Pancreas (tissue), 10 donors: Measurements from ENCODE around the gene ZEB1. TPM values are rescaled to one million over a fixed set of nuclear protein-coding genes. Genes with fewer than 3 reads are reported as not detected.
"Not testable (repeated sequence)": the region's sequence is repeated elsewhere in the genome, so short reads cannot be mapped to it uniquely, and the experiment has no call there.

Experiments used
- ATAC-seq, 4 donors: fragments of 200-7000 bp; cut with Tn5 transposase; one replicate each; pipeline versions ENCODE4 v1.8.0 to v1.9.1; 2020; ENCODE audit warnings: mild to moderate bottlenecking in 4 of 4, moderate library complexity in 4 of 4
- DNase-seq, 6 donors: peaks; one replicate each; pipeline ENCODE4 v3.0.0-alpha.2; 2020
- FAIRE-seq: peaks from 2 replicates; lab custom pipeline; 2012; peaks lifted over from hg19 to GRCh38; lab: Jason Lieb, UNC
- H3K27ac ChIP-seq, 4 donors: fragments of 200-600 bp; sonication (generic); 1 replicate in 3 of 4; 2 replicates in 1 of 4; pipeline versions ENCODE4 v1.5.0 to v1.8.0; 2020
- H3K27me3 ChIP-seq, 4 donors: fragments of 200-600 bp; one replicate each; pipeline ENCODE4 v1.8.0; 2021
- H3K36me3 ChIP-seq, 3 donors: fragments of 200-600 bp; sonication (generic) in 1 of 3; one replicate each; pipeline versions ENCODE4 v1.5.0 to v1.8.0; 2020 to 2021
- H3K4me1 ChIP-seq, 3 donors: fragments of 200-600 bp; one replicate each; pipeline ENCODE4 v1.8.0; 2021
- H3K4me3 ChIP-seq, 4 donors: fragments of 200-600 bp; sonication (generic) in 2 of 4; one replicate each; pipeline versions ENCODE4 v1.5.0 to v1.8.0; 2020 to 2021
- H3K9me3 ChIP-seq, 4 donors: fragments of 200-600 bp; one replicate each; pipeline ENCODE4 v1.8.0; 2021
- CTCF ChIP-seq, 4 donors: fragments of 200-600 bp; sonication (generic) in 3 of 4; IDR thresholded peaks; one replicate each; pipeline versions ENCODE4 v1.5.0 to v1.8.0; 2021; ENCODE audit warnings: antibody characterized with exemption in 4 of 4
- WGBS, 2 donors: extraction: QIAGEN DNeasy Blood & Tissue Kit; methylation state at CpG; one replicate each; pipeline ENCODE4 v1.1.7; 2013; 5-methylcytosine and 5-hydroxymethylcytosine counted together
- intact Hi-C, 3 donors: fragments of 100-400 bp; cut with DNase I; formaldehyde crosslinking; loops; one replicate each; pipeline versions ENCODE4 v1.11.1 to v1.14.2; 2022
- polyA plus RNA-seq, 2 donors: library from polyadenylated mRNA; stranded (reverse); fragments of 200-250 nt; gene quantifications; one replicate each; pipeline ENCODE4 v1.2.3, GENCODE V29; 2013
- total RNA-seq, 6 donors: library from RNA; stranded (reverse); fragmentation: NEBNext Ultra II Directional in 4 of 6; extraction: Animal tissue kit (Norgen Biotek cat#: 25700) in 4 of 6; gene quantifications; one replicate each; pipeline versions ENCODE4 v1.2.1 to v1.2.4, GENCODE V29; 2021 to 2023
- donor health status: healthy with polysubstance abuse.
- donor health status: DM: no; HTN: no; CAD: no; lungs with moderate emphysema.
- donor health status: DM: no; HTN: no; CAD: no.
- donor health status: control.
- donor health status: control.
- donor health status: Bipolar disorder and iron deficiency.
- donor health status: DM: yes; HTN: yes; CAD: no.
- donor health status: DM: no; HTN: no; CAD: no.
- donor health status: DM: no; HTN: no; CAD: no.
- donor health status: DM: yes; HTN: yes; CAD: no.

The ZEB1 gene
- total and polyA plus RNA-seq, 8 donors = 3.2 to 21.6 (median 5.0) TPM

GRCh38 chr10:31424473-31424872 is 105.5 kb downstream of the ZEB1 start:
- H3K27me3 ChIP-seq = no peaks in the 10 kb centered on the region
- H3K4me3 ChIP-seq = no peak overlapping the region
- no peaks in the 10 kb centered on the region for H3K9me3 ChIP-seq
- WGBS, 2 donors = 71 to 92% methylated on average over 1 of the region's 1 CpG
- no peaks in the 10 kb centered on the region for H3K36me3 ChIP-seq
- ATAC-seq (no peak), DNase-seq (no peak), FAIRE-seq (no peak)
- intact Hi-C loops = no loop called here
- TF ChIP-seq CTCF (IDR thresholded peaks at IDR 0.05) = no peak
- no peak overlapping the region for H3K27ac ChIP-seq
- H3K4me1 ChIP-seq = no peaks in the 10 kb centered on the region

DNA sequence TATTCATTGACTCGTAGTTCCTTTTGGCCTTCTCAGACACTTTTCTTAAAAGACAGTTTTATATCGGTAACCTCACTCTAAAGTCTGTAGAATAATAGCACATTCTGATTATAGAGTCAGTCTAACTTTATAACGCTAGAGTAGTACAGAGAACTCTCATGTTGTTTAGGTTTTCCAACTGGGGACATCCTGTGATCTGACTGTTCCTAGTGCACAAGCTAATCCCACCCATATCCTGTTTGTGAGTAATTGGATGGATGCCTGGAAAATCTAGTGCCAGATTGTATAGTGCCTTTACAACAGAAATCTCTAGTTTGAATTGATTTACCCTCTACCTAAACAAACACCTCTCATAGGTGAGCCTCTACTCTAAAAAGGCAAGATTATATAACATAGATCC is 107.4 kb downstream of the ZEB1 start:
- Histone ChIP-seq H3K9me3 (no peaks in the 10 kb centered on the region), H3K4me1 (no peaks in the 10 kb centered on the region), H3K36me3 (no peaks in the 10 kb centered on the region), H3K4me3 (no peak overlapping the region), H3K27ac (no peak overlapping the region), H3K27me3 (no peaks in the 10 kb centered on the region)
- no peak for TF ChIP-seq CTCF (IDR thresholded peaks at IDR 0.05)
- DNase-seq (no peak), ATAC-seq (no peak), FAIRE-seq (no peak)
- WGBS, 2 donors = 71 to 81% methylated on average over 3 of the region's 3 CpGs
- intact Hi-C loops = no loop called here

- 87 to 91% methylated on average over 10 of the region's 10 CpGs for WGBS, 2 donors
- H3K9me3 ChIP-seq, H3K27ac ChIP-seq, H3K36me3 ChIP-seq, ATAC-seq, H3K4me1 ChIP-seq, FAIRE-seq, H3K27me3 ChIP-seq, DNase-seq, intact Hi-C loops, H3K4me3 ChIP-seq: not testable (repeated sequence)
Measured at GRCh38 chr10:31427334-31427733, 108.3 kb downstream of the ZEB1 start.

DNA sequence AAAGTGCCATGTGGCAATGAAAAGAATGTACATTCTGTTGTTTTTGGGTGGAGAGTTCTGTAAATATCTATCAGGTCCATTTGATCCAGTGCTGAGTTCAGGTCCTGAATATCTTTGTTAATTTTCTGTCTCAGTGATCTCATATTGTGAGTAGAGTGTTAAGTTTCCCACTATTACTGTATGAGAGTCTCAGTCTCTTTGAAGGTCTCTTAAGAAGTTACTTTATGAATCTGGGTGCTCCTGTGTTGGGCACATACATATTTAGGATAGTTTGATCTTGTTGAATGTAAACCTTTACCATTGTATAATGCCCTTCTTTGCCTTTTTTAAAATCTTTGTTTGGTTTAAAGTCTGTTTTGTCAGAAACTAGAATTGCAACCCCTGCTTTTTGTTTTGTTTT is 109.5 kb downstream of the ZEB1 start:
- DNase-seq, H3K27ac ChIP-seq, FAIRE-seq, H3K4me3 ChIP-seq, H3K9me3 ChIP-seq, H3K36me3 ChIP-seq, H3K27me3 ChIP-seq, H3K4me1 ChIP-seq, ATAC-seq, intact Hi-C loops: not testable (repeated sequence)

- intact Hi-C loops = no loop called here
- Histone ChIP-seq H3K4me1 (no peaks in the 10 kb centered on the region), H3K27me3 (no peaks in the 10 kb centered on the region), H3K9me3 (no peaks in the 10 kb centered on the region), H3K27ac (no peak overlapping the region), H3K4me3 (no peak overlapping the region), H3K36me3 (no peaks in the 10 kb centered on the region)
- no peak for ATAC-seq
- no peak for TF ChIP-seq CTCF (IDR thresholded peaks at IDR 0.05)
- FAIRE-seq = no peak
- no peak for DNase-seq
Measured at GRCh38 chr10:31431021-31431420, 112.0 kb downstream of the ZEB1 start.

- H3K27ac ChIP-seq = no peak overlapping the region
- FAIRE-seq (no peak), DNase-seq (no peak), ATAC-seq (no peak)
- H3K27me3 ChIP-seq = no peaks in the 10 kb centered on the region
- no peak for TF ChIP-seq CTCF (IDR thresholded peaks at IDR 0.05)
- no peaks in the 10 kb centered on the region for H3K9me3 ChIP-seq
- H3K4me1 ChIP-seq = no peaks in the 10 kb centered on the region
- no peak overlapping the region for H3K4me3 ChIP-seq
- no peaks in the 10 kb centered on the region for H3K36me3 ChIP-seq
- intact Hi-C loops = no loop called here
- WGBS, 2 donors = 77 to 89% methylated on average over 4 of the region's 4 CpGs
Measured at GRCh38 chr10:31437959-31438358, 118.9 kb downstream of the ZEB1 start.
